SK-N-SH treated with all-trans-retinoic acid at 6 μM for 48 hours (cell line): ENCODE data around the gene LIMK1.
A peak's percentile ranks its signal among the peaks of the same experiment; 100 is the strongest.

Source experiments
- ATAC-seq: fragments of 200-7000 bp; cut with Tn5 transposase; 3 replicates; pipeline ENCODE4 v1.9.1; 2020; ENCODE audit warnings: mild to moderate bottlenecking, moderate library complexity
- BACH2 ChIP-seq: fragments of 250-450 bp; sonication (Bioruptor Pico); IDR thresholded peaks from 2 replicates; pipeline ENCODE4 v1.9.0; 2021; ENCODE audit warnings: mild to moderate bottlenecking, borderline replicate concordance
- CSDC2 ChIP-seq: fragments of 250-450 bp; sonication (Bioruptor Pico); IDR thresholded peaks from 2 replicates; pipeline ENCODE4 v1.5.0; 2020; ENCODE audit warnings: mild to moderate bottlenecking, moderate library complexity
- ESRRG ChIP-seq: fragments of 250-450 bp; sonication (Bioruptor Pico); IDR thresholded peaks from 2 replicates; pipeline ENCODE4 v1.6.1; 2021; ENCODE audit warnings: mild to moderate bottlenecking
- GLIS3 ChIP-seq: fragments of 250-450 bp; sonication (Bioruptor Pico); IDR thresholded peaks from 2 replicates; pipeline ENCODE4 v1.5.0; 2020; ENCODE audit warnings: mild to moderate bottlenecking, moderate library complexity
- ISL1 ChIP-seq: fragments of 250-450 bp; sonication (Bioruptor Pico); IDR thresholded peaks from 2 replicates; pipeline ENCODE4 v2.1.2; 2022; ENCODE audit warnings: mild to moderate bottlenecking, moderate library complexity
- OSR1 ChIP-seq: fragments of 250-450 bp; sonication (Bioruptor Pico); IDR thresholded peaks from 2 replicates; pipeline ENCODE4 v1.8.0; 2022; ENCODE audit warnings: moderate library complexity, mild to moderate bottlenecking, inconsistent platforms
- PPARA ChIP-seq: fragments of 250-450 bp; sonication (Bioruptor Pico); IDR thresholded peaks from 2 replicates; pipeline ENCODE4 v1.5.0; 2020; ENCODE audit warnings: mild to moderate bottlenecking, borderline replicate concordance
- RARB ChIP-seq: fragments of 250-450 bp; sonication (Bioruptor Pico); IDR thresholded peaks from 2 replicates; pipeline ENCODE4 v1.8.0; 2021; ENCODE audit warnings: mild to moderate bottlenecking, moderate library complexity
- SNAI2 ChIP-seq: fragments of 250-450 bp; sonication (Bioruptor Pico); IDR thresholded peaks from 2 replicates; pipeline ENCODE4 v1.5.0; 2020; ENCODE audit warnings: mild to moderate bottlenecking, moderate library complexity
- TCF4 ChIP-seq: fragments of 250-450 bp; sonication (Bioruptor Pico); IDR thresholded peaks from 2 replicates; pipeline ENCODE4 v1.8.0; 2021; ENCODE audit warnings: mild to moderate bottlenecking, moderate library complexity, borderline replicate concordance
- TOX ChIP-seq: fragments of 250-450 bp; sonication (Bioruptor Pico); IDR thresholded peaks from 2 replicates; pipeline ENCODE4 v1.8.0; 2021; ENCODE audit warnings: mild to moderate bottlenecking, moderate library complexity, borderline replicate concordance
- ZC3H10 ChIP-seq: fragments of 250-450 bp; sonication (Bioruptor Pico); IDR thresholded peaks from 2 replicates; pipeline ENCODE4 v1.5.1; 2021; ENCODE audit warnings: mild to moderate bottlenecking, moderate library complexity
- ZFP3 ChIP-seq: fragments of 250-450 bp; sonication (Bioruptor Pico); IDR thresholded peaks from 2 replicates; pipeline ENCODE4 v1.5.0; 2020; ENCODE audit warnings: mild to moderate bottlenecking, moderate library complexity
- ZFP30 ChIP-seq: fragments of 450-650 bp; formaldehyde crosslinking; IDR thresholded peaks from 2 replicates; pipeline ENCODE4 v1.5.0; 2022; ENCODE audit warnings: mild to moderate bottlenecking, moderate library complexity
- ZNF565 ChIP-seq: fragments of 450-650 bp; formaldehyde crosslinking; conservative IDR thresholded peaks from 2 replicates; pipeline ENCODE4 v1.5.0; 2020; ENCODE audit warnings: low read depth, mild to moderate bottlenecking, moderate library complexity
- ZNF70 ChIP-seq: fragments of 450-650 bp; formaldehyde crosslinking; IDR thresholded peaks from 2 replicates; pipeline ENCODE4 v1.5.0; 2020; ENCODE audit warnings: mild to moderate bottlenecking, moderate library complexity
- ZNF8 ChIP-seq: fragments of 450-650 bp; formaldehyde crosslinking; IDR thresholded peaks from 2 replicates; pipeline ENCODE4 v1.5.0; 2020; ENCODE audit warnings: mild to moderate bottlenecking, moderate library complexity
- TF ChIP-seq, protein P1 (sequence below): fragments of 250-450 bp; sonication (Bioruptor Pico); IDR thresholded peaks from 2 replicates; pipeline ENCODE4 v1.5.1; 2021; ENCODE audit warnings: mild to moderate bottlenecking, moderate library complexity
- TF ChIP-seq, protein P2 (sequence below): fragments of 250-450 bp; sonication (Bioruptor Pico); IDR thresholded peaks from 2 replicates; pipeline ENCODE4 v1.5.1; 2020; ENCODE audit warnings: low read depth, mild to moderate bottlenecking, moderate library complexity
- TF ChIP-seq, protein P3 (sequence below): fragments of 250-450 bp; sonication (Bioruptor Pico); IDR thresholded peaks from 2 replicates; pipeline ENCODE4 v1.5.0; 2020; ENCODE audit warnings: mild to moderate bottlenecking, moderate library complexity
- TF ChIP-seq, protein P4 (sequence below): fragments of 250-450 bp; sonication (Bioruptor Pico); IDR thresholded peaks from 2 replicates; pipeline ENCODE4 v1.8.0; 2021; ENCODE audit warnings: low read depth, mild to moderate bottlenecking, moderate library complexity, borderline replicate concordance

The LIMK1 gene

DNA sequence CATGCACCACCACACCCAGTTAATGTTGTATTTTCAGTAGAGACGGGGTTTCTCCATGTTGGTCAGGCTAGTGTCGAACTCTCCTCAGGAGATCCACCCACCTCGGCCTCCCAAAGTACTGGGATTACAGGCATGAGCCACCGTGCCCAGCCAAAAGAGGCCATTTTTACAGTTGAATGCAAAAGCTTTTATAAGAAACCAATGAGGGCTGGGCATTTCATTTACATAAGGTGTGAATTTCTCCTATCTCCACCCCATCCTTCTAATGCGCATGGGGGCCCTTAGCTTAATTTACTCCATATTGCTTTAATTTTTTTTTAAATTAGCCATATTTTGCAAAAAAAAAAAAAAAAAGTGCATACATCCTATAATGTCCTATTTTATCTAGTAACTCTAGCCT lies 65.5 kb downstream of the LIMK1 start (continued):
- TF ChIP-seq, protein P1, sequence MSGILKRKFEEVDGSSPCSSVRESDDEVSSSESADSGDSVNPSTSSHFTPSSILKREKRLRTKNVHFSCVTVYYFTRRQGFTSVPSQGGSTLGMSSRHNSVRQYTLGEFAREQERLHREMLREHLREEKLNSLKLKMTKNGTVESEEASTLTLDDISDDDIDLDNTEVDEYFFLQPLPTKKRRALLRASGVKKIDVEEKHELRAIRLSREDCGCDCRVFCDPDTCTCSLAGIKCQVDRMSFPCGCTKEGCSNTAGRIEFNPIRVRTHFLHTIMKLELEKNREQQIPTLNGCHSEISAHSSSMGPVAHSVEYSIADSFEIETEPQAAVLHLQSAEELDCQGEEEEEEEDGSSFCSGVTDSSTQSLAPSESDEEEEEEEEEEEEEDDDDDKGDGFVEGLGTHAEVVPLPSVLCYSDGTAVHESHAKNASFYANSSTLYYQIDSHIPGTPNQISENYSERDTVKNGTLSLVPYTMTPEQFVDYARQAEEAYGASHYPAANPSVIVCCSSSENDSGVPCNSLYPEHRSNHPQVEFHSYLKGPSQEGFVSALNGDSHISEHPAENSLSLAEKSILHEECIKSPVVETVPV (CRISPR knock-in tag): no peak
- TF ChIP-seq ZNF70 (CRISPR knock-in tag) (no peak), ZFP3 (CRISPR knock-in tag) (no peak)

DNA sequence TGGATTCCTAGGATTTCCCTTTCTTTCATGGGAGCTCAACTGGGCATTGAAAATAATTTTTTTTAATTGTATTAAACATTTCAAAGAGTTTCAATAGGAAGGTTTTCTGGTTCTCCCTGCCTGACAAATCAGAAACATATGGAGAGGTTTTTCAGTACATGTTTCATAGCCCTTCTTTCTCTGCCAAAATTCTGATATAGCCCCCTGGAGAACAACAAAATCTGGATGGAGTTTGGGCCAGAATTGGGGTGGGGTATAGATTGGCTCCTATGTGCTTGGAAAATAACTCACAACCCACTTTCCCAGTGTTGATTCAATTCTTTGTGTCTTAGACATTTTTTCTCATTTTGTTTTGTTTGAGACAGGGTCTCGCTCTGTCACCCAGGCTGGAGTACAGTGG lies 66.0 kb downstream of the LIMK1 start:
- peak; percentile 32; the same call in 2 of the 3 replicates for ATAC-seq
- TF ChIP-seq BACH2 (no peak), TCF4 (CRISPR knock-in tag) (peak; percentile 41; the same call in 1 of the 2 replicates), RARB (CRISPR knock-in tag) (no peak), ESRRG (no peak)

DNA sequence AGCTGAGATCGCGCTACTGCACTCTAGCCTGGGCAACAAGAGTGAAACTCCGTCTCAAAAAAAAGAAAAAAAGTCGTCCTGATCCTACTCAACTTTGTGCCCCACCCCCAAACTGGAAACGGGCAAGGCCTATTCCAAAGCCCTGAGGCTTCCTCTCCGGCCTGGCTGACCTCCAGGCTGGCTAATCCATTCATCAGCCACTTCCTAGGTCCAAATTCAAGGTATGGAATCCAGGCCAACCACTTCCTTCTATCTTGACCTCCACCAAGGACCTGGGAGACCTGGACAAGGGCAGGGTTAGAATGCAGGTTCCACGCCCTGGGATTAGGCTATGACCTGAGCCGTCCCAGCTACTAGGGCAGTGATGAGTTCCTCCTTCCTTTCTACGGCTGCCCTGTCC lies 70.1 kb downstream of the LIMK1 start:
- TF ChIP-seq PPARA (CRISPR knock-in tag) (no peak), CSDC2 (no peak), ESRRG (no peak)
- no peak for ATAC-seq

DNA sequence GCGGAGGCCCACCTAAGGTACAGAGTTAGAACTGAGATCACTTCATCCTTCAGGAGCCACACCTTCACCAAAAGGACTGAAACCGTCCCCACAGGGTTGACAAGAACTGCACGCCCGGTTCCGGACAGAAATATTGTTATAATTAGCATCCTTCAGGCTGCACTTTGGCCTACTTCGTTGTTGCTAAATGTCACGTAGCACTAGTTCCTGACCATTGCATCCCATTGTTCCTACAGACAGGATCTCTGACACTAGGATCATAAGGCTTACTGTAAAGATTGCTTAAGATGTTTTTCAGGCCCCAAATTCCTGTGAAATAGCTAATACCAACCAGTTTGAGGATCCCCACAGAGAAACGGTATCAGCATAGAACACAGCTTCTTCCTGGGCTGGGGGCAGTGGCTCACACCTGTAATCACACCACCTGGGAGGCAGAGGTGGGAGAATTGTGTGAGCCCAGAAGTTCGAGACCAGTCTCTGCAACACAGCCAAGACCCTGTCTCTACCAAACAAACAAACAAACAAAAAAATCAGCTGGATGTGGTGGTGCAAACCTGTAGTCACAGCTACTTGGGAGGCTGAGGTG lies 72.3 kb downstream of the LIMK1 start:
- no peak for ATAC-seq
- TF ChIP-seq ESRRG: no peak
- TF ChIP-seq OSR1: no peak
- no peak for TF ChIP-seq SNAI2 (CRISPR knock-in tag)
- no peak for TF ChIP-seq ZNF70 (CRISPR knock-in tag)
- TF ChIP-seq, protein P2, sequence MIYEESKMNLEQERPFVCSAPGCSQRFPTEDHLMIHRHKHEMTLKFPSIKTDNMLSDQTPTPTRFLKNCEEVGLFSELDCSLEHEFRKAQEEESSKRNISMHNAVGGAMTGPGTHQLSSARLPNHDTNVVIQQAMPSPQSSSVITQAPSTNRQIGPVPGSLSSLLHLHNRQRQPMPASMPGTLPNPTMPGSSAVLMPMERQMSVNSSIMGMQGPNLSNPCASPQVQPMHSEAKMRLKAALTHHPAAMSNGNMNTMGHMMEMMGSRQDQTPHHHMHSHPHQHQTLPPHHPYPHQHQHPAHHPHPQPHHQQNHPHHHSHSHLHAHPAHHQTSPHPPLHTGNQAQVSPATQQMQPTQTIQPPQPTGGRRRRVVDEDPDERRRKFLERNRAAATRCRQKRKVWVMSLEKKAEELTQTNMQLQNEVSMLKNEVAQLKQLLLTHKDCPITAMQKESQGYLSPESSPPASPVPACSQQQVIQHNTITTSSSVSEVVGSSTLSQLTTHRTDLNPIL (CRISPR knock-in tag): no peak
- no peak for TF ChIP-seq ZC3H10
- no peak for TF ChIP-seq ZNF565 (CRISPR knock-in tag)
- TF ChIP-seq TOX (CRISPR knock-in tag): no peak
- no peak for TF ChIP-seq CSDC2
- TF ChIP-seq, protein P3, sequence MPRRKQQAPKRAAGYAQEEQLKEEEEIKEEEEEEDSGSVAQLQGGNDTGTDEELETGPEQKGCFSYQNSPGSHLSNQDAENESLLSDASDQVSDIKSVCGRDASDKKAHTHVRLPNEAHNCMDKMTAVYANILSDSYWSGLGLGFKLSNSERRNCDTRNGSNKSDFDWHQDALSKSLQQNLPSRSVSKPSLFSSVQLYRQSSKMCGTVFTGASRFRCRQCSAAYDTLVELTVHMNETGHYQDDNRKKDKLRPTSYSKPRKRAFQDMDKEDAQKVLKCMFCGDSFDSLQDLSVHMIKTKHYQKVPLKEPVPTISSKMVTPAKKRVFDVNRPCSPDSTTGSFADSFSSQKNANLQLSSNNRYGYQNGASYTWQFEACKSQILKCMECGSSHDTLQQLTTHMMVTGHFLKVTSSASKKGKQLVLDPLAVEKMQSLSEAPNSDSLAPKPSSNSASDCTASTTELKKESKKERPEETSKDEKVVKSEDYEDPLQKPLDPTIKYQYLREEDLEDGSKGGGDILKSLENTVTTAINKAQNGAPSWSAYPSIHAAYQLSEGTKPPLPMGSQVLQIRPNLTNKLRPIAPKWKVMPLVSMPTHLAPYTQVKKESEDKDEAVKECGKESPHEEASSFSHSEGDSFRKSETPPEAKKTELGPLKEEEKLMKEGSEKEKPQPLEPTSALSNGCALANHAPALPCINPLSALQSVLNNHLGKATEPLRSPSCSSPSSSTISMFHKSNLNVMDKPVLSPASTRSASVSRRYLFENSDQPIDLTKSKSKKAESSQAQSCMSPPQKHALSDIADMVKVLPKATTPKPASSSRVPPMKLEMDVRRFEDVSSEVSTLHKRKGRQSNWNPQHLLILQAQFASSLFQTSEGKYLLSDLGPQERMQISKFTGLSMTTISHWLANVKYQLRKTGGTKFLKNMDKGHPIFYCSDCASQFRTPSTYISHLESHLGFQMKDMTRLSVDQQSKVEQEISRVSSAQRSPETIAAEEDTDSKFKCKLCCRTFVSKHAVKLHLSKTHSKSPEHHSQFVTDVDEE (CRISPR knock-in tag): no peak
- TF ChIP-seq RARB (CRISPR knock-in tag): no peak
- TF ChIP-seq, protein P1 (CRISPR knock-in tag): no peak
- no peak for TF ChIP-seq GLIS3 (CRISPR knock-in tag)
- TF ChIP-seq PPARA (CRISPR knock-in tag): no peak
- TF ChIP-seq ZFP30 (CRISPR knock-in tag): no peak
- TF ChIP-seq, protein P4, sequence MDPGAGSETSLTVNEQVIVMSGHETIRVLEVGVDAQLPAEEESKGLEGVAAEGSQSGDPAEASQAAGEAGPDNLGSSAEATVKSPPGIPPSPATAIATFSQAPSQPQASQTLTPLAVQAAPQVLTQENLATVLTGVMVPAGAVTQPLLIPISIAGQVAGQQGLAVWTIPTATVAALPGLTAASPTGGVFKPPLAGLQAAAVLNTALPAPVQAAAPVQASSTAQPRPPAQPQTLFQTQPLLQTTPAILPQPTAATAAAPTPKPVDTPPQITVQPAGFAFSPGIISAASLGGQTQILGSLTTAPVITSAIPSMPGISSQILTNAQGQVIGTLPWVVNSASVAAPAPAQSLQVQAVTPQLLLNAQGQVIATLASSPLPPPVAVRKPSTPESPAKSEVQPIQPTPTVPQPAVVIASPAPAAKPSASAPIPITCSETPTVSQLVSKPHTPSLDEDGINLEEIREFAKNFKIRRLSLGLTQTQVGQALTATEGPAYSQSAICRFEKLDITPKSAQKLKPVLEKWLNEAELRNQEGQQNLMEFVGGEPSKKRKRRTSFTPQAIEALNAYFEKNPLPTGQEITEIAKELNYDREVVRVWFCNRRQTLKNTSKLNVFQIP (CRISPR knock-in tag): no peak
- no peak for TF ChIP-seq ZNF8
- no peak for TF ChIP-seq ZFP3 (CRISPR knock-in tag)
- TF ChIP-seq TCF4 (CRISPR knock-in tag): no peak
- TF ChIP-seq ISL1 (CRISPR knock-in tag): no peak
